DMS114 treated with DMSO at 0.1 percent for 48 hours (cell line): ENCODE measurements around the gene TRIM7.

Experiments
- DNase-seq: peaks from one replicate; lab custom pipeline; 2025; ENCODE audit not compliant: unreplicated experiment; lab: John Stamatoyannopoulos, UW

Gene TRIM7

GRCh38 chr5:181233088-181233800 is 28.2 kb upstream of the TRIM7 start:
- no peak for DNase-seq

- no peak for DNase-seq
These were observed 27.6 kb upstream of the TRIM7 start for GRCh38 chr5:181232593-181232992.

GRCh38 chr5:181231432-181231831 is 26.4 kb upstream of the TRIM7 start:
- DNase-seq = no peak

GRCh38 chr5:181230551-181230950 is 25.6 kb upstream of the TRIM7 start:
- no peak for DNase-seq

- no peak for DNase-seq
These were observed 25.0 kb upstream of the TRIM7 start for GRCh38 chr5:181229996-181230395.

GRCh38 chr5:181224390-181225229 is 19.6 kb upstream of the TRIM7 start:
- DNase-seq = no peak

GRCh38 chr5:181223729-181224389 is 18.9 kb upstream of the TRIM7 start:
- DNase-seq = no peak

- no peak for DNase-seq
These were observed 18.2 kb upstream of the TRIM7 start, which contains the start of gene TRIM41 for GRCh38 chr5:181223058-181223728. TRIM41 (plus strand) TSS chr5:181223281; CDS start chr5:181224000, 719 bp downstream.

- no peak for DNase-seq
These were observed 17.6 kb upstream of the TRIM7 start for GRCh38 chr5:181222630-181223057.

GRCh38 chr5:181221792-181222629 is 17.0 kb upstream of the TRIM7 start:
- DNase-seq = no peak

GRCh38 chr5:181221105-181221791 is 16.3 kb upstream of the TRIM7 start:
- DNase-seq = no peak

GRCh38 chr5:181220178-181220515 is 15.2 kb upstream of the TRIM7 start:
- DNase-seq = no peak

GRCh38 chr5:181219262-181220177 is 14.5 kb upstream of the TRIM7 start:
- DNase-seq = no peak

GRCh38 chr5:181218795-181219124 is 13.8 kb upstream of the TRIM7 start:
- no peak for DNase-seq

- DNase-seq = no peak
These were observed 12.7 kb upstream of the TRIM7 start for GRCh38 chr5:181217803-181218062.

GRCh38 chr5:181217111-181217802 is 12.3 kb upstream of the TRIM7 start:
- no peak for DNase-seq

- DNase-seq = no peak
These were observed 11.3 kb upstream of the TRIM7 start for GRCh38 chr5:181215997-181216989.
